Urinary bladder (tissue), 4 donors: ENCODE data around the gene DGCR6. TPM values are rescaled to one million over a fixed set of nuclear protein-coding genes. Genes with fewer than 3 reads are reported as not detected.
"Not testable (repeated sequence)": the region's sequence is repeated elsewhere in the genome, so short reads cannot be mapped to it uniquely, and the experiment has no call there.

Experiments
- DNase-seq: peaks from one replicate; pipeline ENCODE4 v3.0.0-alpha.2; 2015; ENCODE audit errors: extremely low spot score
- H3K27ac ChIP-seq: one replicate; pipeline ENCODE4 v1.5.1; 2013; ENCODE audit warnings: low read depth, mild to moderate bottlenecking, moderate library complexity
- H3K36me3 ChIP-seq: one replicate; pipeline ENCODE4 v1.6.1; 2013; ENCODE audit warnings: mild to moderate bottlenecking, moderate library complexity; ENCODE audit not compliant: insufficient read depth
- H3K4me1 ChIP-seq: one replicate; pipeline ENCODE4 v1.6.1; 2013; ENCODE audit warnings: mild to moderate bottlenecking, moderate library complexity; ENCODE audit not compliant: insufficient read depth
- H3K4me3 ChIP-seq: one replicate; pipeline ENCODE4 v1.5.1; 2013; ENCODE audit warnings: low read depth, low read length
- WGBS: extraction: QIAGEN DNeasy Blood & Tissue Kit; methylation state at CpG from one replicate; pipeline ENCODE4 v1.1.7; 2013; 5-methylcytosine and 5-hydroxymethylcytosine counted together
- polyA plus RNA-seq: library from polyadenylated mRNA; stranded (reverse); fragments of 200-250 nt; gene quantifications from one replicate; pipeline ENCODE4 v1.2.3, GENCODE V29; 2013
- total RNA-seq: library from RNA; depleted of rRNA; stranded (reverse); fragments of >200 nt; gene quantifications from one replicate; pipeline ENCODE4 v1.2.3, GENCODE V29; 2014
- donor health status: healthy with polysubstance abuse.
- donor health status: healthy.

Gene DGCR6
- total and polyA plus RNA-seq, 2 donors = 2.2 to 4.4 TPM

GRCh38 chr22:18914558-18914957 is 8.4 kb downstream of the DGCR6 start:
- not testable (repeated sequence) for H3K27ac ChIP-seq, H3K4me3 ChIP-seq, DNase-seq, H3K4me1 ChIP-seq, H3K36me3 ChIP-seq
- no CpG with 5 or more reads among the region's 10 CpGs for WGBS

GRCh38 chr22:18915550-18915949 is 9.4 kb downstream of the DGCR6 start:
- no CpG with 5 or more reads among the region's 9 CpGs for WGBS
- H3K4me1 ChIP-seq, DNase-seq, H3K27ac ChIP-seq, H3K36me3 ChIP-seq, H3K4me3 ChIP-seq: not testable (repeated sequence)

- DNase-seq, H3K4me3 ChIP-seq, H3K4me1 ChIP-seq, H3K36me3 ChIP-seq, H3K27ac ChIP-seq: not testable (repeated sequence)
- 19% methylated on average over 1 of the region's 3 CpGs for WGBS
Observed at GRCh38 chr22:18917818-18918217, 11.7 kb downstream of the DGCR6 start.

GRCh38 chr22:18920257-18920902 is 14.3 kb downstream of the DGCR6 start:
- no CpG with 5 or more reads among the region's 12 CpGs for WGBS
- not testable (repeated sequence) for H3K27ac ChIP-seq, H3K4me1 ChIP-seq, H3K4me3 ChIP-seq, DNase-seq, H3K36me3 ChIP-seq

GRCh38 chr22:18925368-18926064 is 19.4 kb downstream of the DGCR6 start:
- H3K4me1 ChIP-seq = no peaks in the 10 kb centered on the region
- WGBS = no CpG with 5 or more reads among the region's 20 CpGs
- H3K4me3 ChIP-seq = no peak overlapping the region
- H3K27ac ChIP-seq = no peak overlapping the region
- no peaks in the 10 kb centered on the region for H3K36me3 ChIP-seq
- DNase-seq = no peak

GRCh38 chr22:18927020-18927419 is 20.9 kb downstream of the DGCR6 start:
- no peak overlapping the region for H3K4me3 ChIP-seq
- H3K36me3 ChIP-seq = no peaks in the 10 kb centered on the region
- no peaks in the 10 kb centered on the region for H3K4me1 ChIP-seq
- no peak overlapping the region for H3K27ac ChIP-seq
- no peak for DNase-seq
- WGBS = no CpG with 5 or more reads among the region's 4 CpGs

GRCh38 chr22:18927573-18927972 is 21.5 kb downstream of the DGCR6 start:
- Histone ChIP-seq H3K36me3 (no peaks in the 10 kb centered on the region), H3K27ac (no peak overlapping the region), H3K4me3 (no peak overlapping the region), H3K4me1 (no peaks in the 10 kb centered on the region)
- no peak for DNase-seq
- no CpG with 5 or more reads among the region's 5 CpGs for WGBS

- no peaks in the 10 kb centered on the region for H3K36me3 ChIP-seq
Observed at GRCh38 chr22:18929459-18929858, 23.3 kb downstream of the DGCR6 start.

GRCh38 chr22:18931905-18932652 is 26.0 kb downstream of the DGCR6 start:
- DNase-seq = no peak
- H3K4me3 ChIP-seq = no peak overlapping the region
- no CpG with 5 or more reads among the region's 16 CpGs for WGBS

More at GRCh38 chr22:18929459-18929858, 23.3 kb downstream of the DGCR6 start:
- no peaks in the 10 kb centered on the region for H3K4me1 ChIP-seq
- DNase-seq = no peak
- 50% methylated on average over 1 of the region's 5 CpGs for WGBS
- no peak overlapping the region for H3K4me3 ChIP-seq
- no peak overlapping the region for H3K27ac ChIP-seq

GRCh38 chr22:18933914-18934313 is 27.8 kb downstream of the DGCR6 start:
- Histone ChIP-seq H3K4me1 (no peaks in the 10 kb centered on the region), H3K4me3 (no peak overlapping the region), H3K36me3 (no peaks in the 10 kb centered on the region), H3K27ac (no peak overlapping the region)
- WGBS = no CpG with 5 or more reads among the region's 7 CpGs
- no peak for DNase-seq

More at GRCh38 chr22:18931905-18932652, 26.0 kb downstream of the DGCR6 start:
- Histone ChIP-seq H3K4me1 (no peaks in the 10 kb centered on the region), H3K36me3 (no peaks in the 10 kb centered on the region), H3K27ac (no peak overlapping the region)

GRCh38 chr22:18934688-18935087 is 28.6 kb downstream of the DGCR6 start:
- H3K4me3 ChIP-seq, DNase-seq, H3K4me1 ChIP-seq, H3K27ac ChIP-seq, H3K36me3 ChIP-seq: not testable (repeated sequence)
- no CpG with 5 or more reads among the region's 7 CpGs for WGBS

- Histone ChIP-seq H3K36me3 (no peaks in the 10 kb centered on the region), H3K4me1 (no peaks in the 10 kb centered on the region), H3K4me3 (no peak within 1 kb of the TSS), H3K27ac (no peak within 1 kb of the TSS)
- no CpG with 5 or more reads among the region's 67 CpGs for WGBS
- DNase-seq = no peak
Observed at GRCh38 chr22:18935889-18936529, 29.9 kb downstream of the DGCR6 start, which contains the start of gene PRODH. PRODH (minus strand) TSS chr22:18936293; CDS start chr22:18936287, 6 bp downstream.

GRCh38 chr22:18938691-18939090 is 32.6 kb downstream of the DGCR6 start:
- H3K27ac ChIP-seq, DNase-seq, H3K4me1 ChIP-seq, H3K36me3 ChIP-seq, H3K4me3 ChIP-seq: not testable (repeated sequence)
- WGBS = 15% methylated on average over 5 of the region's 8 CpGs
